ENCODE data around the gene KLHL26. TPM values are rescaled to one million over a fixed set of nuclear protein-coding genes. Genes with fewer than 3 reads are reported as not detected.

The KLHL26 gene
- polyA plus RNA-seq, 1 donor from 2014 or later: 4.7 TPM

DNA sequence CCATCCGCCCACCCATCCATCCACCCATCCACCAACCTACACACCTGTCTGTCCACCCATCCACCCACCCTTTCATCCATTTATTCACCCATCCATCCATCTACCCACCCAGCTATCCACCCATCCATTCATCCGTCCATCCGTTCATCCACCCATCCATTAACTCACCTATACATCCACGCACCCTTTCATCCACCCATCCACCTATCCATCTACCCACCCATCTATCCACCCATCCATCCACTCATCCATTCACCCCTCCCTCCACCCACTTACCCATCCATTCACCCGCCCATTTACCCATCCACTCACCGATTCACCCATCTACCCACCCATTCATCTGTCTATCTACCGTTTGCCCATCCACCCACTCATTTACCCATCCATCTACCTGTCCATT lies 17.6 kb downstream of the KLHL26 start:
- H3K36me3 ChIP-seq (ENCODE audit: insufficient read depth, low read length): no peaks in the 10 kb centered on the region
- H3K9me3 ChIP-seq (ENCODE audit: low read length): no peaks in the 10 kb centered on the region
- H3K9me2 ChIP-seq (ENCODE audit: insufficient read depth, low read length): no peaks in the 10 kb centered on the region
- no peak overlapping the region for H3K27ac ChIP-seq (ENCODE audit: low read length)
- H3K79me2 ChIP-seq (replicated peaks; ENCODE audit: insufficient read depth, low read length): peaks cover 4% of the 10 kb centered on the region
- no peaks in the 10 kb centered on the region for H3F3A ChIP-seq (ENCODE audit: insufficient read depth, low read length, poor library complexity, severe bottlenecking)
- no peak overlapping the region for H2AFZ ChIP-seq (ENCODE audit: low read depth, low read length)
- no peak overlapping the region for H3K4me2 ChIP-seq (ENCODE audit: low read length)
- TF ChIP-seq SMC3 (conservative IDR thresholded peaks at IDR 0.05; ENCODE audit: poor library complexity) (no peak), POLR2AphosphoS5 (IDR thresholded peaks at IDR 0.05) (no peak)
- H3K27me3 ChIP-seq (ENCODE audit: insufficient read depth, low read depth, low read length): no peaks in the 10 kb centered on the region
- no peaks in the 10 kb centered on the region for H4K20me1 ChIP-seq (ENCODE audit: insufficient read depth)
- H3K4me3 ChIP-seq (ENCODE audit: low read length): no peak overlapping the region
- no peak overlapping the region for H3K9ac ChIP-seq (ENCODE audit: low read length)

GRCh38 chr19:18655173-18655844 lies 18.5 kb downstream of the KLHL26 start:
- Histone ChIP-seq H3K36me3 (ENCODE audit: insufficient read depth, low read length) (no peaks in the 10 kb centered on the region), H3K27ac (ENCODE audit: low read length) (no peak overlapping the region), H3K4me3 (ENCODE audit: low read length) (no peak overlapping the region), H2AFZ (ENCODE audit: low read depth, low read length) (no peak overlapping the region), H3K9me3 (ENCODE audit: low read length) (no peaks in the 10 kb centered on the region), H3K4me2 (ENCODE audit: low read length) (no peak overlapping the region), H3K27me3 (ENCODE audit: insufficient read depth, low read depth, low read length) (no peaks in the 10 kb centered on the region), H3F3A (ENCODE audit: insufficient read depth, low read length, poor library complexity, severe bottlenecking) (no peaks in the 10 kb centered on the region), H4K20me1 (ENCODE audit: insufficient read depth) (no peaks in the 10 kb centered on the region), H3K9ac (ENCODE audit: low read length) (no peak overlapping the region), H3K9me2 (ENCODE audit: insufficient read depth, low read length) (no peaks in the 10 kb centered on the region), H3K79me2 (replicated peaks; ENCODE audit: insufficient read depth, low read length) (peaks cover 4% of the 10 kb centered on the region)
- no peak for TF ChIP-seq RAD21 (conservative IDR thresholded peaks at IDR 0.05)
- no peak for TF ChIP-seq EZH2 (IDR thresholded peaks at IDR 0.05; ENCODE audit: borderline replicate concordance, insufficient read depth, low read length, poor library complexity, severe bottlenecking)
- TF ChIP-seq EP300 (conservative IDR thresholded peaks at IDR 0.05; ENCODE audit: poor library complexity, severe bottlenecking): no peak
- no peak for TF ChIP-seq SMC3 (conservative IDR thresholded peaks at IDR 0.05; ENCODE audit: poor library complexity)
- no peak for TF ChIP-seq CTCF (IDR thresholded peaks at IDR 0.05; ENCODE audit: poor library complexity, severe bottlenecking)
- TF ChIP-seq, protein P1, sequence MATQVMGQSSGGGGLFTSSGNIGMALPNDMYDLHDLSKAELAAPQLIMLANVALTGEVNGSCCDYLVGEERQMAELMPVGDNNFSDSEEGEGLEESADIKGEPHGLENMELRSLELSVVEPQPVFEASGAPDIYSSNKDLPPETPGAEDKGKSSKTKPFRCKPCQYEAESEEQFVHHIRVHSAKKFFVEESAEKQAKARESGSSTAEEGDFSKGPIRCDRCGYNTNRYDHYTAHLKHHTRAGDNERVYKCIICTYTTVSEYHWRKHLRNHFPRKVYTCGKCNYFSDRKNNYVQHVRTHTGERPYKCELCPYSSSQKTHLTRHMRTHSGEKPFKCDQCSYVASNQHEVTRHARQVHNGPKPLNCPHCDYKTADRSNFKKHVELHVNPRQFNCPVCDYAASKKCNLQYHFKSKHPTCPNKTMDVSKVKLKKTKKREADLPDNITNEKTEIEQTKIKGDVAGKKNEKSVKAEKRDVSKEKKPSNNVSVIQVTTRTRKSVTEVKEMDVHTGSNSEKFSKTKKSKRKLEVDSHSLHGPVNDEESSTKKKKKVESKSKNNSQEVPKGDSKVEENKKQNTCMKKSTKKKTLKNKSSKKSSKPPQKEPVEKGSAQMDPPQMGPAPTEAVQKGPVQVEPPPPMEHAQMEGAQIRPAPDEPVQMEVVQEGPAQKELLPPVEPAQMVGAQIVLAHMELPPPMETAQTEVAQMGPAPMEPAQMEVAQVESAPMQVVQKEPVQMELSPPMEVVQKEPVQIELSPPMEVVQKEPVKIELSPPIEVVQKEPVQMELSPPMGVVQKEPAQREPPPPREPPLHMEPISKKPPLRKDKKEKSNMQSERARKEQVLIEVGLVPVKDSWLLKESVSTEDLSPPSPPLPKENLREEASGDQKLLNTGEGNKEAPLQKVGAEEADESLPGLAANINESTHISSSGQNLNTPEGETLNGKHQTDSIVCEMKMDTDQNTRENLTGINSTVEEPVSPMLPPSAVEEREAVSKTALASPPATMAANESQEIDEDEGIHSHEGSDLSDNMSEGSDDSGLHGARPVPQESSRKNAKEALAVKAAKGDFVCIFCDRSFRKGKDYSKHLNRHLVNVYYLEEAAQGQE (IDR thresholded peaks at IDR 0.05; ENCODE audit: borderline replicate concordance): no peak
- no peak for TF ChIP-seq MXI1 (conservative IDR thresholded peaks at IDR 0.05; ENCODE audit: poor library complexity, severe bottlenecking)

Data from neural cell (in vitro differentiated cells).